Measurements from ENCODE around the gene PPP6C.
"Not testable (repeated sequence)": the region's sequence is repeated elsewhere in the genome, so short reads cannot be mapped to it uniquely, and the experiment has no call there.

PPP6C gene

DNA sequence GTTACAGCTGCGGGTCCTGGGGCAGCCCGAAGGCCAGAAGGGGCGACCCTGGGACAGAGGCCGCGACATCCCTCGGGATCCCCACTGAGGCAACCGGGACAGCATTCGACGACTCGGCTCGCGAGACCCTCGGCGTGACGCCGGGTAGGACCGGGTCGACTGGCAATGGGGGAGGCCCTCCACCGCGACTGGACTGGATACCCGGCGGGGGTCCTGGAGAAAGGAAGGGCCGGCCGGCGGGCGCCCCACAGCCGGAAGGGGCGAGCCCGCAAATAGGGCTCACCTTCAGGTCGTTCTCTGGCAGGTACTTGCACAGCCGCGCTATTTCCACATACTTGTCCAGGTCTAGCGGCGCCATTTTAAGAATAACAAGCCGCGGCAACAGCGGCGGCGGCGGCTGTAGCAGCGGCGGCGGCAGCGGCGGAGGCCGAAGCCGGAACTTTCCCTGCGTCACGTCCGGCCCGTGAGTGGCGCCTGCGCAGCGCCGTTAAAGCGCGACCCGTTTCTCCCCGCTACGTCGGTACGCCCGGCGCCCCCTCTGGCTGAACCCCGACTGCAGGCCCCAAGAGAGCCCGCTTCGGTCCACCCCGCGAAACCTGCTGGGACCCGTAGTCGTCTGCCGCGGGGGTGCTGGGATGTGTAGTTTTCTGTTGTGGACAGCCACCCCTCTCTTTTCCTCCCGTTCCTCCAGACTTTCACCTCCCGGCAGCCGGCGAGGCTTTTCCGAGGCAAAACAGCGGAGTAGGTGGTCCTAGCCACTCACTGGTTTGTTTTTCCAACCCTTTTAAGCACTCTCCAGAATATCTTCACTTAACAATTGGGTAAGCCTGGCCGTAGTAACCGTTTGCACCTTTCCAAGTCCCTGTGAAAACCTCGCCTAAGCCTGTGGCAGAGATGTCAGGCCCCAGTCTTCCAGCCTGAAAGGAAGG is at the start of gene PPP6C:
Gene PPP6C (minus strand): TSS at position 443 of the 929 bp plus-strand sequence. CDS start 85 bp downstream, at position 358.
- peak within 1 kb of the TSS; percentile 92 for H3K4me3 ChIP-seq (ENCODE audit: low read depth, low read length)

DNA sequence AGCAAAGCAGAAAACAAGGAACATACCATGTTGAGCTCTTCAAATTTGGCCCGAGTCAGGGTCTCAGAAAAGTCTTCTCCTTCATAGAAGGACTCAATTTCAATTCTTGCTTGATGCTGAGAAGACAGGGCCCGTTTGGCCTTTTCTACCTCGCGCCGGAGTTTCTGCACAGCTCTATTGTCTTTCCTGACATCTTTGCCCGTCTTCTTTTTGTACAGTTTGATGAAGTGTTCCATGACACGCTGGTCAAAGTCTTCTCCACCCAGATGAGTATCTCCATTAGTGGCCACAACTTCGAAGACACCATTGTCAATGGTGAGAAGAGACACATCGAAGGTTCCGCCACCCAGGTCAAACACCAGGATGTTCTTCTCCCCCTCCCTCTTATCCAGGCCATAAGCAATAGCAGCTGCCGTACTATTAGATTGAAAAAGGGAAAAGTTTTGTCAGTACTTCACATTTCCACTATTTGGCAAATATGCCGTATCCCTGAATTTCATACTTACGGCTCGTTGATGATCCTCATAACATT is 49.4 kb upstream of the PPP6C start:
- no peak overlapping the region for H3K4me3 ChIP-seq (ENCODE audit: low read depth, low read length)

DNA sequence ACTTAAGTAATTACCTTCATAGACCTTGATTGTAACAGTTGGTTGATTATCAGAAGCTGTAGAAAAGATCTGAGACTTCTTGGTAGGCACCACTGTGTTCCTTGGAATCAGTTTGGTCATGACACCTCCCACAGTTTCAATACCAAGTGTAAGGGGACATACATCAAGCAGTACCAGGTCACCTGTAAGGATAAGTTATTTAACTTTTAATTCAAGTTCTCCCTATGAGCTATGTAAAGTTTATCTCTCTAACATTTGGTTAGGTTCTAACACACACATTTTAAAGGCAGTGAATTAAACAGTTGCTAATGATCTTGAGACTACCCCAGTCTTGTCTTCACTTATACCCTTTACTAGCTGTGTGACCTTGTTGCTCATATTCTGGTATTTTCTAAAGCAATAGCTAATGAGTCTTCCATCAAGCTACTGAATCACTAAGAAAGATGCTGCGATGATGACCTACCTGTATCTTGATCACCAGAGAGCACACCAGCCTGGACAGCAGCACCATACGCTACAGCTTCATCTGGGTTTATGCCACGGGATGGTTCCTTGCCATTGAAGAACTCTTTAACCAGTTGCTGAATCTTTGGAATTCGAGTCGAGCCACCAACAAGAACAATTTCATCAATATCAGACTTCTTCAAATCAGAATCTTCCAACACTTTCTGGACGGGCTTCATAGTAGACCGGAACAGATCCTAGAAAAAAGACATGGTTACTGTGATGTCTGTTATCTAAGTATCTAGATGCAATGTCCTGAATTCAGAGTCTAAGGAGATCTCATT is 48.7 kb upstream of the PPP6C start:
- no peak overlapping the region for H3K4me3 ChIP-seq (ENCODE audit: low read depth, low read length)

DNA sequence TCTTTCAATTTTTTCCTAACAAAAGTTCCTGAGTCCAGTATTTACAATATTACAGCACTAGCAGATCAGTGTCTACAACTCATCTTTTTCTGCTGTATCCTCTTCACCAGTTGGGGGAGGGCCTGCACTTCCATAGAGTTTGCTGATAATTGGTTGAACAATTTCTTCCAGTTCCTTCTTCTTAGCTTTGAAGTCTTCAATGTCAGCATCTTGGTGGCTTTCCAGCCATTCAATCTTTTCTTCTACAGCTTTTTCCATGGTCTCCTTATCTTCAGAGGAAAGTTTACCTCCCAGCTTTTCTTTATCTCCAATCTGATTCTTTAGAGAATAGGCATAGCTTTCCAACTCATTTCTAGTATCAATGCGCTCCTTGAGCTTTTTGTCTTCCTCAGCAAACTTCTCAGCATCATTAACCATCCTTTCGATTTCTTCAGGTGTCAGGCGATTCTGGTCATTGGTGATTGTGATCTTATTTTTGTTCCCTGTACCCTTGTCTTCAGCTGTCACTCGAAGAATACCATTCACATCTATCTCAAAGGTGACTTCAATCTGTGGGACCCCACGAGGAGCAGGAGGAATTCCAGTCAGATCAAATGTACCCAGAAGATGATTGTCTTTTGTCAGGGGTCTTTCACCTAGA is 47.0 kb upstream of the PPP6C start:
- H3K4me3 ChIP-seq (ENCODE audit: low read depth, low read length), result not testable (repeated sequence)

DNA sequence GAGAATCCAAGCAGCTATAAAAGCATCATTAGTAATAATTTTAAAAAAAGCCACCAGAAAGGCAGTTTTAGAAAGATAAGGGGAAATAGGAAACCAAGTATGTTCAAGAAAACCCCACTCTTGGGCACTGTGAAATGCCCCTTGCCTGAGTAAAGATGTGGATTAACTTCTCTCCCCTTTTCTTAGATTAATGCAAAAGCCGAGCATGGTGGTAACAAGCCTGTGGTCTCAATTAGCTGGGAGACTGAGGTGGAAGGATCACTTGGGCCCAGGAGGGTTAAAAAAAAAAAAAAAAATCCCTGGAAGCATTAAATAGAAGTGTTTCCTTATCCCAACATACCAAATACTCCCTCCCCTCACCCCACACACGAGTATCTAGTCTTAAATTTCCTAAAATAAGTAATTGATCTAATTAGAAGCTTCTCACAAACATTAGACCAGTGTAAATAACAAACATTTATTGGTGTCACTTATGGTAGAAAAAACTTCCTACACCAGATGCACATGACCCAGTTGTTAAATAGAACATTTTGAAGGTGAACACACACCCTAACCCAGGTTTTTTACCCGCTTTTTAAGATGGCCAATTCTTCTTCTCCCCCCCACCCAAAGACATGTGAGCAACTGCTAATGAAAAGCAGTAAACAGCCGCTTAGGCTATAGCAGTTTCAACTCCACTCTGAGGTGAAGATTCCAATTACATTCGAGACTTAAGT is 46.4 kb upstream of the PPP6C start:
- no peak overlapping the region for H3K4me3 ChIP-seq (ENCODE audit: low read depth, low read length)

DNA sequence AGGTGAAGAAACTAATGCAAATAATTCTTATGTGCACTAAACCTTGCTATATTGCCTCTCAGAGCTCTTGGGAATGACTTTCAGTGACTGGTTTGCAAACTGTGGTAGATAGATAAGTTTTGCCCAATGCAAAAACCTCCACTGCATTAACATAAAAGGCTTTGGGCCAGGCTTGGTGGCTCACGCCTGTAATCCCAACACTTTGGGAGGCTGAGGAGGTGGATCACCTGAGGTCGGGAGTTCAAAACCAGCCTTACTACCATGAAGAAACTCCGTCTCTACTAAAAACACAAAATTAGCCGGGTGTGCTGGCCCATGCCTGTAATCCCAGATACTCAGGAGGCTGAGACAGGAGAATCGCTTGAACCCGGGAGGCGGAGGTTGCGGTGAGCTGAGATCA is 44.5 kb upstream of the PPP6C start:
- not testable (repeated sequence) for H3K4me3 ChIP-seq (ENCODE audit: low read depth, low read length)

DNA sequence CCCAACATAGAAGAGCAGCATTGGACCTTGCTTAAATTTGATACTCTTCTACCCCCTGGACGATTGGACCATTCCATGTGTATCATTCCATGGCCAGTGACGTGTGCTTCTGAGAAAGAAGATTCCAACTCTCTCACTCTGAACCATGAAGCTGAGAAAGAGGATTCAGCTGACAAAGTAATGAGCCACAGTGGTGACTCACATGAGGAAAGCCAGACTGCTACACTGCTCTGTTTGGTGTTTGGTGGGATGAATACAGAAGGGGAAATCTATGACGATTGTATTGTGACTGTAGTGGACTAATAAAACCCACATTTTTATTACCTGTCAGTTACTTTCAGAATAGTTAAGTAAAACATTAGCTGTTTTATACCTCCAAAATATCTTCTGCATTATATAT is 44.1 kb upstream of the PPP6C start:
- no peak overlapping the region for H3K4me3 ChIP-seq (ENCODE audit: low read depth, low read length)

DNA sequence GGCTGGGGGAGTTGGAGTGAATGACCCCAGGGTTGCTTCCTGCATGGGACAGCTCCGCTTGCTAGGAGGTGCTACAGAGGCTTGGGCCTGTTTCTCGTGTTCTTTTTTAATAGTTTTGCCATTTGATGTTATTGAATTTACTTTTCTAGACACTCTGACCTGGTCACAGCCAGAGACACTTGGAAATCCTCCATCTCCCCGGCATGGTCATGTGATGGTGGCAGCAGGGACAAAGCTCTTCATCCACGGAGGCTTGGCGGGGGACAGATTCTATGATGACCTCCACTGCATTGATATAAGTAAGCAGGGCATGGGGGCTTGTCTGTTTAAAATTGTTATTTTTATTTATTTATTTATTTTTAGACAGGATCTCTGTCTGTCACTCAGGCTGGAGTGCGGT is 38.2 kb upstream of the PPP6C start:
- H3K4me3 ChIP-seq (ENCODE audit: low read depth, low read length), result no peak overlapping the region

DNA sequence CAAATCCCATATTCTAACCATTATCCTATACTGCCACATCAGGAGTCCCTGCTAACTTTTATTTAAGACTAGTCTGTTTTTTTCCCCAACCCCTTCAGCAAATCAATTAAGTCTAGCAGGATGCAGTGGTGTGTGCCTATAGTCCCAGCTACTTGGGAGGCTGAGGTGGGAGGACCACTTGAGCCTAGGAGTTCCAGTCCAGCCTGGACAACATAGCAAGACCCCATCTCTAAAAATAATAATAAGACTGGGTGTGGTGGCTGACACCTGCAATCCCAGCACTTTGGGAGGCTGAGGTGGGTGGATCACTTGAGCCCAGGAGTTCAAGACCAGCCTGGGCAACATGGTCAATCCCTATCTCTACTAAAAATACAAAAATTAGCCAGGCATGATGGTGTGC is 35.3 kb upstream of the PPP6C start:
- H3K4me3 ChIP-seq (ENCODE audit: low read depth, low read length), result not testable (repeated sequence)

DNA sequence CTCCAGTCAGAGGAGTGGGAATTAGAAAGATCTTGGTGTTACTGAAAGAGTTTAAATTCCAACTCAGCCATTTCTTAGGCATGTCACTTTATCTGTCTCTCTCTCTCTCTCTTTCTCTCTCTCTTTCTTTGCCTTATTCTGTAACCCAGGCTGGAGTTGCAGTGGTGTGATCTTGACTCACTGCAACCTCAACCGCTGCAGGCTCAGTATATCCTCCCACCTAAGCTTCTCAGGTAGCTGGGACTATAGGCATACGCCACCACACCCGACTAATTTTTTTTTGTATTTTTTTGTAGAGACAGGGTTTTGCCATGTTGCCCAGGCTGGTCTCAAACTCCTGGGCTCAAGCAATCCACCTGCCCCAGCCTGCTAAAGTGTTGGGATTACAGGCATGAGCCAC is 29.0 kb upstream of the PPP6C start:
- H3K4me3 ChIP-seq (ENCODE audit: low read depth, low read length), result no peak overlapping the region

DNA sequence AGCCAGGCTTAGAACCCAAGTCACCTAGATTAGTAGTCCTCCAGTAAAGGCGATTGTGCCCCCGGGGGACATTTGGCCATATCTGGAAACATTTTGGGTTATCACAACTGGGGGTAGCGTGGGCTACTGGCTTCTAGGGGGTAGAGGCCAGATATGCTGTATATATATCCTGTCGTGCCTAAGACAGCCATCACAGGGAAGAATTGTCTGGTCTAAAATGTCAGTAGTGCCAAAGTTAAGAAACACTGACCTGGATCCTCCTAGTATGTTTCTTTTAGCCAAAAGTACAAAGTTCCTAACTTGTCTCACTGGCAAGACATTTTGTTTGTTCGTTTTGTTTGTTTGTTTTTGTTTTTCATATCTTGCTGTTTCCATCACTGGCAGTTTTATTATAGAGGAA is 24.6 kb upstream of the PPP6C start:
- H3K4me3 ChIP-seq (ENCODE audit: low read depth, low read length), result no peak overlapping the region

DNA sequence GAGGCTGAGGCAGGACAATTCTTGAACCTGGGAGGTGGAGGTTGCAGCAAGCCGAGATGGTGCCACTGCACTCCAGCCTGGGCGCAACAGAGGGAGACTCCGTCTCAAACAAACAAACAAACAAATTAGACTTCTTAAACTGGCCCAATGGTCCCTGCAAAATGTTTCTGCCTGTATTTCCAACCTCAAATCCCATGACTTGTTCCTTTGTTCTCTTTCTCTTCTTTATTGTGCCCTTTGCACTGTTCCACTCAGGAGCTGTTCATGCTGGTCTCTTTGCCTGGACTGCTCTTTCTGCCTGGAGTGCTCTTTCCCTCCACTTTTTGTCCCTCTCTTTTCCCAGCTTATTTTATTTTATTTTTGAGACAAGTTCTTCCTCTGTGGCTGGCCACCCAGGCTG is 14.9 kb upstream of the PPP6C start:
- no peak overlapping the region for H3K4me3 ChIP-seq (ENCODE audit: low read depth, low read length)

DNA sequence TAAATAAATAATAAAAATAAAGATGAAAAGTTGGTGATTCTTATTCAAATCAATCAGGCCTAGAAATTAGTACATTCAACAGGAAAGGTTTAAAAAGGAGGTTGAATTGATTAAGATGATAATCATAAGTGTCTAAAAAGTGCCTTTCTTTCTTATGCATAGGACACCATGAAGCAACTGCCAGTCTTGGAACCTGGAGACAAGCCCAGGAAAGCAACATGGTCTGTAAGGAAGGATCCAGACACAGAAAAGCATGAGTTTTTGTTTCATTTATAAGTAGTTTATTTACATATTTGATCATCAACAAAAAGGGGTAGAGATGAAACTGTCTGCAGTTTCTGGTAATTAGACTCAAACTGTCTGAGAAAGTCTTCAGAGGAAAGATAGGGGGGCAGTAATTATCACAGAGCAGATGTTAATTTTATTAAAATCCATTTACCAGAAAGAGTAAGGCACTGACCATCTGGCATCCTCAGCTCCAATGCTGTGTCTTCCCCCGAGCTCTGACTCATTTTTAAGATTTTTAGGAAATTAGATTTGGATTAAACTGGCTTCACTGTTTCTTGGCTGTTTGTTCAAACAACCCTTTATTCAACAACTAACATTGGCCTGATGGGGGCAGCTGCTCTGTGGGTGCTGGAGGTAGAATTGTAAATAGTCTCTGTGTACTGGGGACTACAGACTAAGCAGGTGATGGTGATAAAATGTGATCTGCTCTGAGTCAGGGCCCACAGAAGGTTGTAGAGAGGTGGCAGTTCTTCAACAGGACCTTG is 13.4 kb upstream of the PPP6C start:
- no peak overlapping the region for H3K4me3 ChIP-seq (ENCODE audit: low read depth, low read length)

DNA sequence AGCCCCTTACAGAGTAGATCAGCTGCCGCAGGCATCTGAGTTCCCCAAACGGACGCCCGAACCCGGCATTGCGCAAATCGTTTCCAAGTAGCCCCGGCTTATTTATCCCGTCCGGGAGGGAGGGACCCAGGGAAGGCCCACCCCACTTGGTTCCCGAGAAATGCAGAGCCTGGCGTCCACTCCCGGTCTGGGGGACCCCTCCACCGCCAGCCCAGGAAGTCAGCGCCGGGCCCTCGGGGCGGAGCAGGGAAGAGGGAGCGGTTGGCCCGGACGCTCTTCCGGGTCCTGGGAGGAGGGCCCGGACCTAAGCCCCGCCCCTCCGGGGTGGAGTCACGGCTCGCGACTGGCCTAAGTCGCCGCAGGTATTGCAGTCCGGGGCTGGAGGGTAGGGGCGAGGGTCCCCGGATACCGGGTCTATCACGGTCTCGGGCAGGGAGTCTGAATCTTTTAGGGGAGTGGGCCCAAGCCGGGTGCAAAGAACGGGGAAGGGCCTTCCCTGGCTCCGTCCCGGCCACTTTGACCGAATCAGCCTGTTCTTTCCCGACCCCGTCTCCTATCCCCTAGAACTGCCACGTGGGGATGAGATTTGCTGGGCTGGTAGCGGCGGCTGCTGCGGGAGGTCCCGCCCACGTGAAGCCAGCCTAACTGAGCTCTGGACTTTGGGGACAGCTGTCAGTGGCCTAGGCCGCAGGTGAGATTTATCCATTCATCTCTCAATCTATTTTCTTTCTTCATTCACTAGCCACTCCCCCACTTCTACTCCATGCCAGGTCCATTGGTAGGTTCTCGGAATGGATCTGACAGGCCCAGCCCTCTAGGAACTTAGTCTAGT is 10.8 kb upstream of the PPP6C start, which contains the start of gene RABEPK:
Gene RABEPK (plus strand): TSS at position 327 of the 832 bp plus-strand sequence. CDS start 2,472 bp downstream, outside the sequence.
- peak within 1 kb of the TSS; percentile 80 for H3K4me3 ChIP-seq (ENCODE audit: low read depth, low read length)

DNA sequence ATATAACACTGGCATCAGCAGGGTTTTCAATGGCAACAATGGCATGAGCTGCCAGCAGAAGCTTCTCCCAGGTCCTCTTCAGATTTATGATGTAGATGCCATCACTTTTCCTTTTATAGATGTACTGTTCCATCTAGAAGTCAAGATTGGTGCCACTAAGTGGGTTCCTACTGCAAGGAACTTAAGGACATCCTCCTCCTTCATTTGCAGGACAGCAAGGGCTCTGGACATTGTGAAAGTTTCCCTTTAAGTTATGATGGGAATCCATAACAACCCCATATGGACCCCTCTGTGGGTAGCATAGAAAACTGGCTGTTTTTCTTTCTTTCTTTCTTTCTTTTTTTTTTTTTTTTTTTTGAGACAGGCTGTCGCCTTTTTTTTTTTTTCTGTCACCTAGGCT is 6.0 kb upstream of the PPP6C start:
- H3K4me3 ChIP-seq (ENCODE audit: low read depth, low read length), result not testable (repeated sequence)

DNA sequence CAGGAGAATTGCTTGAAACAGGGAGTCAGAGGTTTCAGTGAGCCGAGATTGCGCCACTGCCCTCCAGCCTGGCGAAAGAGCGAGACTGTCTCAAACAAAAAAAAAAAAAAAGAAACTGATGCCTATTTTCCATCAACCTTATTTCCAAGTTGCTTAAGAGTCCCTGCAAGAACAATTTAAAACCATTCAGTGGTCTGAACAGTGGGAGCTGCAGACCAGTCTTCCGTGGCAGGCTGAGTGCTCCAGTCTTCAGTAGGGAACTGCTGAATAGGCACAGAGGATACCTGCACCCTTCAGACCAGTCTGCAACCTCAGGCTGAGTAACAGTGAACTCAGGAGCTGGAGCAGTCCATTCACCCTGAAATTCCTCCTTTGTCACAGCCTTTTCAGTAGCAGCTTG is 4.9 kb upstream of the PPP6C start:
- H3K4me3 ChIP-seq (ENCODE audit: low read depth, low read length), result not testable (repeated sequence)

DNA sequence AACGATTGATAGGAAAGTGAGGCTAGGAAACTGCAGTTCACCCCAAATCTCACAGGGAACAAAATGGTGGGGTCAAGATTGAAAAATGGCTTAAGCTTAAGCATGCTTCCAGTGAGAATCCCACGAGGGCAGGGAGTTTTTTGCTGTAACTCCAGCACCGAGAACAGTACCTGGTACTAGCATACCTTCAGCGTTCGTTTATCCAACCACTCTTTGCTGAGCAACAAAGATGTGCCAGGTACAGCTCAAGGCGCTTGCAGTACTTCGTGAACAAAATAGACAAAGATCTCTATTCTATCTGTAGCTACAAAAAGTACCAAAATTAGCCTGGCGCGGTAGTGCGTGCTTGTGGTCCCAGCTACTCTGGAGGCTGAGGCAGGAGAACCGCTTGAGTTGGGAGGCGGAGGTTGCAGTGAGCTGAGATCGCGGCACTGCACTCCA is 778 bp upstream of the PPP6C start:
- H3K4me3 ChIP-seq (ENCODE audit: low read depth, low read length), result peak overlapping the region; percentile 92

DNA sequence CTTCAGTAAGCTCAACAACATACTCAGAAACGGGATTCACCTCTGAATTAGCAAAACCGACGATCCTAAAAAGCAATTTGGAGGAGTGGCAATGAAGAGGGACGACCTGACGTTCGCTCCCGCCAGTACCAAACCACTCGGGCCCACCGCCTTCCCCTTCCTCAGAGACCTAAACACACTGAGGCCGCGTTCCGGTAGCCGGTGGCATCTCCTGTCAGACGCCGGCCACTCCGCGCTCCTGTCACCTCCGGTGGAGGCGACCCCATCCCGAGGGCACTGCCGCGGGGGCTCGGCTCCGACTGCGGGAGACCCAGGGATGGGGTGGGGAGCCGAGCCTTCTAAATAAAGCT is 617 bp downstream of the PPP6C start:
- peak overlapping the region; percentile 92 for H3K4me3 ChIP-seq (ENCODE audit: low read depth, low read length)

DNA sequence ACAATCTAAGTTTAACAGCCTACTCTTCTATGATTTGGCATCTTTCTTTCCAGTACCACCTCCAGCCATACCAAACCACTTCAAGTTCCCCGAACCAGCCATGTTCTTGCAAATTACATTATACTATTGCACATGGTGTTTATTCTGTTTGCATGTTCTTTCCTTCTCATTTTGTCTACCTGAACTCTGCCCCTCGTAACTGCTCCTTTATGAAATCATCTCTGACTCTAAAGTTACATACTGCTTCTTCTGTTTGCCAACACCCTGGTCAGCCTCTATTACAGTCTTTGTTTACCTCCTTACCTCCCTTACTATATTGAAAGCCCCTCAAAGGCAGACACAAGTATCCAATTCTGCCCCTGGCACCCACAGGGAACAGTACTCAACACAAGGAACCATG is 6.0 kb downstream of the PPP6C start:
- no peak overlapping the region for H3K4me3 ChIP-seq (ENCODE audit: low read depth, low read length)

Measured in iPS-11a (cell line).